NCI-H2081 (cell line): ENCODE measurements around the gene CTCF.

Experiments
- DNase-seq, 2 experiments: peaks; one replicate each; lab custom pipeline; 2025; lab: John Stamatoyannopoulos, UW

CTCF gene

GRCh38 chr16:67664258-67664657, 101.9 kb downstream of the CTCF start:
- no peak for DNase-seq

DNA sequence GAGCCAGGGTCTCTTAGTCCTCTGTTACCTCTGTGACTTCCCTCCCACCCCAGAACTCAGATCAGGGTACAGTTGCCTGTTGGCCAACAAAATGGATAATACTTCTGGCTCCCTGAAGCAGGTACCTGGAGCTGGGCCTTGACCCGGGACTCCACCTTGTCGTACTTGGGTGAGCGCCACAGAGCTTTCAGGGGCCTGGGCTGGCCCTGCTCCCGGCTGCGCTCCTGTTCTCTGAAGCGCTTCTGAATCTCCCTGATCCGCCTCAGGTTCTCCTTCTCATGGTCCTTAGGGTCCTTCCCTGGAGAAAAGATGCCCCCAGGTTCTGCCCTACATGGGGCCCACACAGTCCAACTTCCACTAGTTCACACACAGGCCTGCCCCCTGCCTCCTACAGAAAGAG, 102.5 kb downstream of the CTCF start:
- no peak for DNase-seq

GRCh38 chr16:67665598-67665997, 103.3 kb downstream of the CTCF start:
- DNase-seq = no peak

- DNase-seq = peak in 1 of 2 experiments; percentile 2
Measured at GRCh38 chr16:67666032-67666551, 103.8 kb downstream of the CTCF start.

DNA sequence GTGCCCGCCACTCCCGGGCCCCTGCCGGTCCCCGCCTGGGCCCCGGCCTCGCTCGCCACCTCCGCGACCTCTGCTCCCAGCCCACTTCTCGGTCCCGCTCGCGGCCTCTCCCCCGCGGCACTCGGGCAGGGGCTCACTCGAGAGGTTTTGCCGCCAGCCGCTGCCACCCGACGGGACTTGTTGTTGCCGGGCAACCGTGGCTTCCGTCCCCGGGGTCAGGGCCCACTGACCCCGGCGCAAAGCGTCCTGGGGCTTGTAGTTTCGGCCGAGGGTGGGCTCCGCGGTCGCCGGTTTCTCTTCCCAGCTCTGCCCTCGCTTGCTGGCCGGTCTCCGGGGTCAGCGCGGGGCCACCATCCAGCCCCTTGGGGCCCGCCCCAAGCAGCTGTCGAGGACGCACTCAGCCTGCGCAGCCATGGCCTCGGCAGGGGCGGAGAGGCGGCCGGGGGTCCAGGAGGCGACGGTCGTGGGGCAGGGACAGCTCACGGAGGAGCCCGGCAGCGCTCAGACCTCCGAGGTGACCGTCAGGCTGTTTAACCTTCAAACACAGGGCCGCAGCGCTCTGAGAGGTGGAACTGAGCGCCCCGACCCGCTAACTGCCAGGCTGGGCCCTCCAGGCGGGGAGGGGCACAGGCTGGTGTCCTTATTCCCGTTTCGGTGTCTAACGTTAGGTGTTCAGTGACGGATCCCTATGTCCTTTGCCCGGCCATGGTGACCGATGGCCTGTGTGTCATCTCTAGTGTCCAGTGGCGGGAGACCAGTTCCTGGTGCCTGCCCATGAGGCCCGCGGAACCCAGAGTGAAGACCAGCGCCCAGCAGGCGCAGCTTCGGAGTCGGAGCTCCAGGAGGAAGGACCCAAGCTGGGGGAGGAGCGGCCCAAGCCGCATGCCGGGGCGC, 104.5 kb downstream of the CTCF start, which contains the start of the genes C16orf86 and ENKD1:
Gene C16orf86, plus strand, starts transcription at position 256 of the 894 bp plus-strand sequence. Its CDS starts 157 bp downstream, at position 413.
Gene ENKD1, minus strand, starts transcription at position 192 of the 894 bp plus-strand sequence. CDS start 308 bp downstream, outside the sequence.
- DNase-seq = peak; percentile 49 to 67

GRCh38 chr16:67667453-67667816, 105.1 kb downstream of the CTCF start:
- DNase-seq = no peak

DNA sequence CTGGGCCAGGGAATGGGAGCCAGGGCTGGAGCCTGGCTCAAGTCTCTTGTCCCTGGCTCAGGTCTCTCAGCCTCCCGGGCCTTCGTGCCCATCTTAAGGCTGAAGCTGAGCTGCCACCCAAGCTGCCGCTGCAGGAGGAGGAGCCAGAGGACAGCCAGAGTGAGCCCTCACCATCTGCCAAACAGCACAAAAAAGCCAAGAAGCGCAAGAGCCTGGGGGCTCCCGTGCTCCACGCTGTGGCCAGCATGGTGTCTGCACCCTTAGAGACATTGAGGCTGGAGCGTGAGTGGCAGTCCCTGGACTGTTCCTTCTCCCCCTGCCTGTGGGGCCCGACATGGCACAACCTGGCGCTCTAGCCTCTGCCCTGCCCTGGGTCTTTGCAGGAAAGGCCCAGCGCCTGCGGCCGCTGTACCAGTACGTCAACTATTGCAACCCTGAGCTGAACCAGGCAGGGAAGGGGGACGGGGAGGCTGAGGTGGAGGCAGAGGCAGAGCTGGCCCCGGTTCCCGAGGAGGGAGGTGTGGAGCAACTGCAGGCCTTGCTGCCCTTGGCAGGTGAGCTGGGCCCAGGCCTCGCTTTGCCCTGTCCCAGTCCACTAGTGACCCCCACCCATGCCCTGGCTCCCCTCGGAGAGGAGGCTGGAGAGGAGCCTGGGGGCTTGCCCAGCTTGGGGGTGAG, 105.6 kb downstream of the CTCF start:
- peak in 1 of 2 experiments; percentile 9 for DNase-seq

DNA sequence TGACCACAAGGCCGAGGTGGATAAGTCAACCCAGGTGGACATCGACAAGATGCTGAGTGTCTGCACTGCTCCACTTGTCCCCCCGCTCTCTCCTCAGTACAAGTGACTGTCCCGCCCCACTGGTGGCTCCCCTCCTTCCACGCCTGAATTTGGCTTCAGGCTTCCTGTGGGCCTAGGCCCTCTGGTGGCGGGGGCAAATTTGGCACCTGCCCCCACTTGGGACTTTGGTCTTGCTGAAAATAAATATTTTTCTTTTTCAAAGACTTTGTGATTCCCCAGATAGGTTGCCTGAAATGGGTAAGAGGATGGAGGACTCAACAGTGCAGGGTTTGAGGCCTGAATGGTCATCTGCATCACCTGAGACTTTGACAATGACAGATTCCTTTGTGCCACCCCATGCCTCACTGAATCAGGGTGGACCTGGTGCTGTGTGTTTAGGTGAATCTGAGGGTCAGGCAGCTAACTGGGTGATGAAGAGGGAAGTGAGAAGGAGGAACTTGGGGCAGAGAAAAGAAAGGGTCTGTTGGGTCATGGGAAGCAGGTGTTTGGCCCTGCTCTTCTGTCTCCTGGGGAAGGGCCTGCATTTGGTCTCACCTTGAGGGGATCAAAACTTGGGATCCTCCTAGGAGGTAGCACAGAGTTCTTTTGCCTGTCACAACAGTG, 106.3 kb downstream of the CTCF start:
- no peak for DNase-seq

- no peak for DNase-seq
Measured at GRCh38 chr16:67669499-67670101, 107.3 kb downstream of the CTCF start.

- no peak for DNase-seq
Measured at GRCh38 chr16:67672306-67672705, 110.0 kb downstream of the CTCF start.

DNA sequence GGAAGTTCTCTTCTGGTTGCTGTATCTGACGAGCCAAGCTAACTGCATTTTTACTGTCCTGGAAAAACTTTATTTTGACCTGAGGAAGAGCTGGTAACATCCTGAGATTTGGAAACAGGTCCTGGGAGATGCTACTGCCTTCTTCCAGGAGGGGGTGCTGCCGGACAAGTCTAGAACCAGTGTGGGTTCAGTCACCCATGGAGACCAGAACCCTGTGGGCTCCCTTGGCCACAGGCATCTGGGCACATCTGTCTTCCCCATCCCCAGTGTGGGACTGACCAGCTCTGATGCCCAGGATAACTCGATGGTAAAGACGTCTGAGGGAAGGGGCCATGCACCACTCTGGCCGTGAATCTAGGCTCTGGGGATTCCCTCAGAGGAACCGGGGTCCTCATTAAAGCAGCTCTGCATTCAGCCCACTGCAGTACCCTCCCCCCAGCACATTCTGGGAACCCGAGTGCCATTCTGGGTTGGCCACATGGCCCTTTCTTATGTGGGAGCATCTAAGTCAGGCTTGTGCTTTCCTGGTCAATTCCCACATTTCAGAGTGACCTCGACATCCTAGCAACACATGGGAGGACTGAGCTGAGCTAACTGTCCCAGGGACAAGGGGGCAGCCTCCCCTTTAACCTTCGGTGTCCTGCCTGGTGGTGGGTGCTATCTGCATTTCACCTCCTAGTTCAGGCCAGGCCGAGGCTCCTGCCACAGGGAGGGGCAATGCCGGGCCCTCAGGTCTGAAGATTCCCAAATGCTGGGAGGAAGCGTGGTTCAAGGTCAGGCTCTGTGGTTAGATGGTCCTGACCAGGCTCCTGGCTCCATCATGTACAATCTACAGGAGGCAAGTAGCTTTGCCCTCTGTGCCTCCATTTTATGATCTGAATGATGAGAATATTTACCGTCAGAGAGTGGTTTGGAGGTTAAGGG, 110.7 kb downstream of the CTCF start:
- DNase-seq = peak; percentile 17 to 31

DNA sequence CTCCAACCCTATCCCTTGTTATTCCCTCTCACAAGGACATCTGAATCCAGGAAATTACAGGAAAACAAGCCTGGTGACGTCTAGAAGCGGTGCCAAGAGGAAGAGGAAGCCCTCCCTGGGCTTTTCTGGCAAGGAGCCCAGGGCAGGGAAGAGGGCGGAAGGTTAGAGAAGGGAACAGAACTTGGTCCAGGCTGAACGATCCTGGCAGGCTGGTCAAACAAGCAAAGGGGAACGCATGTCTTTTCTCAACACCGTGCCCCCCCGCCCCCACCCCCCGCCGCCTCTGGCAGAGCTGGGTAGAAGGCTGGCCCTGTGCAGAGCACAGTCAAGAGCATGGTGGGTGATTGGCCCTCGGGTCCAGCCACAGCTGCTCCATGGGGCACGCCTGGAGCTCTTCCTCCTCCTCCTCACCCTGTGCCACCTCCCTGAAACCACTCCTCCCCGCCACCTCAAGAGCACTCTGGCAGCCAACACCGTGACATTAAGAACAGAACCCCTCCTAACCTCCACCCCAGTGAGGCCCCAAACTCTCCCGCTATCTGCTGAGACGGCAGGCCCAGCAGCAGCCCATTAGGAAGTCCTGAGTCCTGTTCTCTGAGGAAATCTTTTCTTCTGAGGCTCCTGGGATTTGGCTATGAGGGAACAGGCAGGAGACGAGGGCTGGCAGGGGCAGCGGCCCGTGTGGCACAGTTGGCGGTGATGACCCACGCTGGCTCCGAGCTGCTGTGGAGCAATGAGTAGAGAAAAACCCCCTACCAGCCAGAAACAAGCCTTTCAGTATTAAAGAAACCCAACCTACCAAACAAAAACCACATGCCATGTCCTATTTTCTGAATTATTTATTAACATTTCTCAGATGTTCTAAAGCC, 111.6 kb downstream of the CTCF start:
- DNase-seq = peak; percentile 5 to 60

DNA sequence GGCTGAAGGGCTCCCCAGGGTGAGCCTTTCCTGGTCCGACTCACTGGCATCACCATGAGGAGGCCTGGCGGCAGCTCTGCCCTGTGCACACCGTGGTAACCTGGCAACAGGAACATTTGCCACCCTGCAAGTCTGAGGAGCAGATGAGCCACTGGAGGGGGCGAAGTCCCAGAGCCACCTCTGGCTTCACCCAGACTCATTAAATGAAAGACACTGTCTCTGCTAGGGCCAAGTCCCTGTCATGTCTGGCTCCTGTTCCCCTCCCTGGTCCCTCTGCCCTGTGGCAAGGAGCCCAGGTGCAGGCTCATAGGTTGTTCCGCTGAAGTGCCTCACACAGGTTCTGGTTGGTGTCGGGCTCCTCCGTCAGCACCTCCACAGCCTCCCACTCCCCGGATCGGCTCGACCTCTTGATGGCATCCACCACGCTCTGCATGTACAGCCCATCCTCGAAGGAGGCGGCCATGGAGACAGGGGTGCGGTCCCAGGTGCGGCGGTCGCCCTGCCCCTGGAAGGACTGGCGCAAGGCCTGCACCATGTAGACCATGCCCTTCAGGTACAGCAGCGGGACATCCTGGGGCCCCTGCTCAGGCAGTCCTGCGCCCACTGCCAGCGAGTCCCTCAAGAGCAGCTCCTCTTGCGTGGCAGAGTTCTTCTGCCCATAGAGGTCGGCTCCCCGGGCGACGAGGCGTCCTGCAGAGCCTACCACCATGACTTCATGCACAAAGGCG, 112.7 kb downstream of the CTCF start:
- peak in 1 of 2 experiments; percentile 2 for DNase-seq

GRCh38 chr16:67675579-67675935, 113.2 kb downstream of the CTCF start:
- no peak for DNase-seq

DNA sequence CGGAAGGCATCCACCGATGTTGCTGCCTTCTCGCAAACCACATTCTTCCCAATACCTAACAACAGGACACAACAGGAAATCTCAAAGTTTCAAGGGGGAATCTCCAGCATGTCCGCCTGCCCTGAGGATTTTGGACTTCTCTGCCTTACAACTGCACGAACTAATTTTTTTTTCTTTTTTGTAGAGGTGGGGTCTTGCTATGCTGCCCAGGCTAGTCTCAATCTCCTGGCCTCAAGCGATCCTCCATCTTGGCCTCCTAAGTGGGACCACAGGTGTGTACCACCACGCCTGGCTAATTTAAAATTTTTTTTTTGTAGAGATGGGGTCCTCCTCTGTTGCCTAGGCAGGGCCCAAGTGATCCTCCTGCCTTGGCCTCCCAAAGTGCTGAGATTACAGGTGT, 113.7 kb downstream of the CTCF start:
- no peak for DNase-seq

- no peak for DNase-seq
Measured at GRCh38 chr16:67676516-67676915, 114.2 kb downstream of the CTCF start.

- DNase-seq = no peak
Measured at GRCh38 chr16:67676939-67677338, 114.6 kb downstream of the CTCF start.

- DNase-seq = no peak
Measured at GRCh38 chr16:67677712-67678111, 115.4 kb downstream of the CTCF start.

DNA sequence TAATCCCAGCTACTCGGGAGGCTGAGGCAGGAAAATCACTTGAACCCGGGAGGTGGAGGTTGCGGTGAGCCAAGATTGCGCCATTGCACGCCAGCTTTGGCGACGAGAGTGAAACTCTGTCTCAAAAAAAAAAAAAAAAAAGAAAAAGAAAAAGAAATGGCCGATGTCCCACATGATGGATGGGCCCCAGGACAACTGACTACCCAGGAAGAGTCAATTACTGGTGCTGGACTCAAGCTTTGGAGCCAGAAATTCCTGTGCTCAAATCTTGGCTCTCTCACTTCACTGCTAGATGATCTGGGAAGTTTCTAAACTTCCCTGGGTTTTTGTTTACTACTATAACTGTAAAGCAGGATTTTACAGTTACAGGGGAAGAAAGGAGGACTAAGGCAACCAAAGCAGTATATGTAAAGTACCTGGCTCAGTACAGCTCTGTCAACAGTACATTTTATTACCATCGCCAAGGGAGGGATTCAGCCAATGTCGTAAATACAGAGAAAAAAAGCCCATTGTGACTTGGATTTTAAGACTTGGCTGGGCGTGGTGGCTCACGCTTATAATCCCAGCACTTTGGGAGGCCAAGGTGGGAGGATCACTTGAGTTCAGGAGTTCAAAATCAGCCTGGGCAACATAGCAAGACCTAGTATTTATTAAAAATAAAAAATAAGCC, 116.2 kb downstream of the CTCF start:
- no peak for DNase-seq
